HepG2 (cell line): ENCODE results near the gene POC1A. TPM values are rescaled to one million over a fixed set of nuclear protein-coding genes. Genes with fewer than 3 reads are reported as not detected.
A peak's percentile ranks its signal among the peaks of the same experiment; 100 is the strongest.

Experiments
- ATAC-seq: fragments of 200-7000 bp; cut with Tn5 transposase; 3 replicates; pipeline ENCODE4 v1.9.1; 2020; ENCODE audit warnings: mild to moderate bottlenecking, moderate library complexity
- BruUV-seq: library from RNA; stranded (reverse); fragments of 400-500 nt; replicated peaks from 2 replicates; lab custom pipeline; 2021; lab: Mats Ljungman, UMichigan
- CTCF ChIA-PET: fragments of 300-600 bp; formaldehyde crosslinking; extraction: SDS; loops from one replicate; lab custom pipeline; 2021; ENCODE audit warnings: low total read pairs, inconsistent platforms, low intra/inter-chr PET ratio; lab: Yijun Ruan, JAX
- POLR2A ChIA-PET: fragments of 350-600 bp; sonication (Branson Sonifier 250); formaldehyde crosslinking; loops from one replicate; lab custom pipeline; 2020; ENCODE audit warnings: antibody characterized with exemption, inconsistent platforms; lab: Yijun Ruan, JAX
- DNase-seq: peaks from one replicate; pipeline ENCODE4 v3.0.0-alpha.2; 2015; ENCODE audit warnings: low spot score
- FAIRE-seq: peaks from 3 replicates; lab custom pipeline; 2011; peaks lifted over from hg19 to GRCh38; lab: Jason Lieb, UNC
- H2AFZ ChIP-seq: one replicate; pipeline ENCODE4 v1.6.1; 2011; ENCODE audit warnings: low read length, inconsistent platforms
- H3K27ac ChIP-seq: fragments of 300-600 bp; 3 replicates; pipeline ENCODE4 v1.8.0; 2011; ENCODE audit warnings: mixed run types, mild to moderate bottlenecking, mixed read lengths, low read length, inconsistent platforms; ENCODE audit not compliant: insufficient read depth; ENCODE audit errors: extremely low read length
- H3K27me3 ChIP-seq, 2 experiments: fragments of 200-600 bp in 1 of 2; 2 replicates in 1 of 2; 3 replicates in 1 of 2; pipeline versions ENCODE4 v1.6.0 to v1.8.0; 2011; ENCODE audit warnings: low read length in 2 of 2, mild to moderate bottlenecking in 2 of 2, moderate library complexity in 2 of 2, inconsistent platforms in 1 of 2; ENCODE audit not compliant: insufficient read depth in 2 of 2, control insufficient read depth in 1 of 2
- H3K36me3 ChIP-seq, 2 experiments: fragments of 200-600 bp in 1 of 2; replicated peaks in 1 of 2; 2 replicates in 1 of 2; 3 replicates in 1 of 2; pipeline versions ENCODE4 v1.5.1 to v1.8.0; 2011; ENCODE audit warnings: low read length in 2 of 2, inconsistent platforms in 1 of 2; ENCODE audit not compliant: insufficient read depth in 2 of 2, control insufficient read depth in 1 of 2
- H3K4me1 ChIP-seq: 2 replicates; pipeline ENCODE4 v1.5.1; 2012; ENCODE audit warnings: low read length, inconsistent platforms; ENCODE audit not compliant: insufficient read depth
- H3K4me2 ChIP-seq: 2 replicates; pipeline ENCODE4 v1.6.0; 2011; ENCODE audit warnings: low read depth, low read length, inconsistent platforms
- H3K4me3 ChIP-seq, 3 experiments: fragments of 200-600 bp in 1 of 3; sonication (generic), shearing (Covaris generic) in 1 of 3; replicated peaks in 1 of 3; 2 replicates each; pipeline ENCODE4 v1.5.1; 2011 to 2016; ENCODE audit warnings: low read length in 3 of 3, inconsistent platforms in 2 of 3, low read depth in 2 of 3, mild to moderate bottlenecking in 2 of 3, control low read depth in 1 of 3, mixed read lengths in 1 of 3; ENCODE audit not compliant: insufficient read depth in 1 of 3
- H3K79me2 ChIP-seq: one replicate; pipeline ENCODE4 v1.6.1; 2011; ENCODE audit warnings: low read length, inconsistent platforms; ENCODE audit not compliant: insufficient read depth
- H3K9ac ChIP-seq: 2 replicates; pipeline ENCODE4 v1.6.0; 2011; ENCODE audit warnings: mild to moderate bottlenecking, low read depth, low read length, inconsistent platforms; ENCODE audit not compliant: insufficient read depth
- H3K9me3 ChIP-seq: 2 replicates; pipeline ENCODE4 v1.5.1; 2012; ENCODE audit warnings: mild to moderate bottlenecking, low read length
- H4K20me1 ChIP-seq: 2 replicates; pipeline ENCODE4 v1.6.0; 2011; ENCODE audit warnings: inconsistent platforms, mild to moderate bottlenecking, low read length, moderate library complexity; ENCODE audit not compliant: insufficient read depth
- ARNT2 ChIP-seq: sonication (generic); formaldehyde crosslinking; IDR thresholded peaks from 2 replicates; pipeline ENCODE4 v1.8.0; 2022; ENCODE audit warnings: mild to moderate bottlenecking, low read depth, missing genetic modification reagents, moderate library complexity
- ELF1 ChIP-seq: sonication (generic); formaldehyde crosslinking; IDR thresholded peaks from 2 replicates; pipeline ENCODE4 v1.4.0; 2020; ENCODE audit warnings: missing genetic modification reagents
- NFAT5 ChIP-seq: sonication (generic); formaldehyde crosslinking; IDR thresholded peaks from 2 replicates; pipeline ENCODE4 v1.4.0; 2020; ENCODE audit warnings: missing genetic modification reagents
- NFIC ChIP-seq: IDR thresholded peaks from 2 replicates; pipeline ENCODE4 v1.6.1; 2012; ENCODE audit warnings: mild to moderate bottlenecking, low read length, inconsistent platforms
- ONECUT2 ChIP-seq: sonication (generic); formaldehyde crosslinking; IDR thresholded peaks from 2 replicates; pipeline ENCODE4 v1.4.0; 2020; ENCODE audit warnings: missing genetic modification reagents
- SNAPC5 ChIP-seq: sonication (generic); formaldehyde crosslinking; IDR thresholded peaks from 2 replicates; pipeline ENCODE4 v1.8.1; 2023; ENCODE audit warnings: mild to moderate bottlenecking, missing genetic modification reagents, borderline replicate concordance
- TEAD2 ChIP-seq: sonication (generic); formaldehyde crosslinking; IDR thresholded peaks from 2 replicates; pipeline ENCODE4 v1.9.0; 2021; ENCODE audit warnings: missing genetic modification reagents
- U2AF2 ChIP-seq: fragments of 200-400 bp; formaldehyde crosslinking; IDR thresholded peaks from 2 replicates; pipeline ENCODE4 v1.6.1; 2017; ENCODE audit warnings: low read depth, mild to moderate bottlenecking, low read length
- ZNF124 ChIP-seq: sonication (generic); formaldehyde crosslinking; IDR thresholded peaks from 2 replicates; pipeline ENCODE4 v1.4.0; 2020; ENCODE audit warnings: missing genetic modification reagents
- ZNF20 ChIP-seq: sonication (generic); formaldehyde crosslinking; IDR thresholded peaks from 2 replicates; pipeline ENCODE4 v1.4.0; 2020; ENCODE audit warnings: mild to moderate bottlenecking, moderate library complexity, missing genetic modification reagents
- ZNF280D ChIP-seq: sonication (generic); formaldehyde crosslinking; IDR thresholded peaks from 2 replicates; pipeline ENCODE4 v1.5.1; 2020; ENCODE audit warnings: mild to moderate bottlenecking, missing genetic modification reagents
- ZNF44 ChIP-seq: sonication (generic); formaldehyde crosslinking; IDR thresholded peaks from 2 replicates; pipeline ENCODE4 v1.5.1; 2020; ENCODE audit warnings: mild to moderate bottlenecking, missing genetic modification reagents
- ZNF552 ChIP-seq: sonication (generic); formaldehyde crosslinking; IDR thresholded peaks from 2 replicates; pipeline ENCODE4 v1.9.0; 2022; ENCODE audit warnings: missing genetic modification reagents, mild to moderate bottlenecking, borderline replicate concordance
- ZNF598 ChIP-seq: sonication (generic); formaldehyde crosslinking; IDR thresholded peaks from 2 replicates; pipeline ENCODE4 v1.5.1; 2020; ENCODE audit warnings: mild to moderate bottlenecking, missing genetic modification reagents, borderline replicate concordance
- whole genome bisulfite sequencing: methylation state at CpG from one replicate; pipeline ENCODE4 v1.1.6; 2017; ENCODE audit warnings: low lambda C conversion rate; 5-methylcytosine and 5-hydroxymethylcytosine counted together
- in situ Hi-C: cut with HindIII; loops from 2 replicates; pipeline ENCODE4 v1.10.0; 2017; ENCODE audit warnings: low pct_unique_long_range_greater_than_20kb; ENCODE audit not compliant: extremely low pct_ligation_motif_present
- intact Hi-C: fragments of 100-400 bp; cut with micrococcal nuclease; formaldehyde crosslinking; loops from one replicate; pipeline ENCODE4 v1.10.0; 2022; ENCODE audit not compliant: unreplicated experiment
- polyA plus RNA-seq, 8 experiments: library from polyadenylated mRNA; depleted of rRNA in 3 of 8; stranded (reverse) in 7 of 8; unstranded in 1 of 8; fragments of >200 nt; fragmentation: Illumina TruSeq in 4 of 8; extraction: Trizol in 4 of 8; gene quantifications; 2 replicates each; pipeline versions ENCODE4 v1.2.1 to v1.2.3, GENCODE V29; 2011 to 2016; ENCODE audit warnings: low read depth in 4 of 8, missing spikeins in 1 of 8, mixed read lengths in 1 of 8; ENCODE audit not compliant: insufficient read depth in 1 of 8
- total RNA-seq, 5 experiments: library from RNA; depleted of rRNA; stranded (reverse); fragments of >200 nt; fragmentation: Illumina TruSeq; extraction: Trizol; gene quantifications; 2 replicates each; pipeline ENCODE4 v1.2.3, GENCODE V29; 2016; ENCODE audit warnings: low read depth in 1 of 5

The POC1A gene
- total and polyA plus RNA-seq, 2 of the 13 experiments (the other 11 are each of a cell fraction or from before 2014, with no cell fraction given) = 14.6 to 20.0 TPM

DNA sequence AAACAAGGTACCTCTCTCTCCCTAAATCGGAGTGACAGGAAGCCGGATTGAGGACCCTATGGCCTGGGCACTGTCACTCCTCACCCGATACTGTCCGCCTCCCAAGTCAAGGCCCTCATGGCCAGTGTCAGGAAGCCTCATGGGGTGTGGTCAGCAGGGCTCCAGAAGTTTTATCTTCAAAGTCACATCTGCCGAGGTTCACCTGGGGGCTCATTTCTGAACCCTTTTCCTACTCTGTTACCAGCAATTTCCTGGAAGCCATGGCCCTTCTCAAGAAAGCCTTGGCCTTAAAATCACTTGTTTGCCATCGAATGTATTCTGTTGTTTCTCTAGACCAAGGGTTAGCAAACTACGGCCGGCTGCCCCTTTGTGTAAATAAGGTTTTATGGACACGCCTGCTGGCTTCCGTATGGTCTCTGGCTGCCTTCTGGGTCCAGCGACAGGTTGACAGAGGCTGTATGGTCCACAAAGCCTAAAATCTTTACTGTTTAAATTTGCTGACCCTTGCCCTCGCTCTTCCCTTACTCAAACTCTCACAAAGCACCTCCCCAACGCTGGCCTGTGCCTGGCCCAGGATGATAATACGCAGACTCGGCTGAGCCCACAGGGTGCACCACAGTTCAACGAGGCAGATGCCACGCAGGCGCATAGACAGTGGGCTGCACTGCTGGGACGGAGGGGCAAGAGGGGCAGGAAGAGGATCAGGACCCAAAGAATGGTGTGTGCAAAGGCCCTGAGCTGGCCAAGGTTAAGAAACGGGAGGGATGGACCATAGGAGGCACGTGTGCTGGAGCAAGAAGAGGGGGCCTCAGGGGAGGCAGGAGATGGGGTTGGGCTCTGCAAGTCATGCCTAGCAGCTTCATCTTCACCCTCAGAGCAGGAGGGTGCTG is 73.1 kb downstream of the POC1A start:
- POLR2A ChIA-PET = no interaction called here
- TF ChIP-seq ZNF598 (no peak), ZNF124 (0 out of 2 replicates have a peak, but pooled peaks have one; percentile 33), ZNF44 (no peak), ELF1 (CRISPR knock-in tag) (peak; percentile 57; the same call in 1 of the 2 replicates), U2AF2 (no peak), NFAT5 (CRISPR knock-in tag) (no peak), SNAPC5 (no peak), ZNF20 (no peak), TEAD2 (no peak), NFIC (no peak), ONECUT2 (no peak), ZNF280D (CRISPR knock-in tag) (peak; percentile 41; the same call in 1 of the 2 replicates), ZNF552 (peak; percentile 78; the same call in 1 of the 2 replicates), ARNT2 (CRISPR knock-in tag) (no peak)

More for the DNA sequence above, 73.1 kb downstream of the POC1A start:
- Histone ChIP-seq H4K20me1 (no peaks in the 10 kb centered on the region), H3K4me3 (peak overlapping the region in 2 of 3 experiments; percentile 4 to 54; a peak in 4 of 6 replicates), H3K4me1 (peaks cover 46% of the 10 kb centered on the region), H3K27ac (peak overlapping the region; percentile 50), H3K4me2 (peak overlapping the region; percentile 71), H2AFZ (no peak overlapping the region), H3K9me3 (no peaks in the 10 kb centered on the region), H3K27me3 (no peaks in the 10 kb centered on the region), H3K79me2 (no peaks in the 10 kb centered on the region), H3K9ac (no peak overlapping the region), H3K36me3 (no peaks in the 10 kb centered on the region; a peak in 1 of 5 replicates)
- ATAC-seq = peak; percentile 91
- intact Hi-C loops (no loop called here), in situ Hi-C loops (no loop called here)
- WGBS = 2% methylated on average over 16 of the region's 21 CpGs
- CTCF ChIA-PET = no interaction called here
- FAIRE-seq = peak; percentile 96
- DNase-seq = peak; percentile 83
- BruUV-seq = no TSS peak
